GM21526 (cell line): Measurements from ENCODE around the gene STXBP1.
"Not testable (repeated sequence)": the region's sequence is repeated elsewhere in the genome, so short reads cannot be mapped to it uniquely, and the experiment has no call there.

Experiments used
- ATAC-seq: cut with Tn5 transposase; IDR thresholded peaks from one replicate; pipeline ENCODE4 v1.9.1; 2021; ENCODE audit warnings: moderate library complexity; ENCODE audit not compliant: unreplicated experiment, low FRiP score

The STXBP1 gene

GRCh38 chr9:127613583-127613954 is 1.5 kb downstream of the STXBP1 start:
- ATAC-seq: no peak

DNA sequence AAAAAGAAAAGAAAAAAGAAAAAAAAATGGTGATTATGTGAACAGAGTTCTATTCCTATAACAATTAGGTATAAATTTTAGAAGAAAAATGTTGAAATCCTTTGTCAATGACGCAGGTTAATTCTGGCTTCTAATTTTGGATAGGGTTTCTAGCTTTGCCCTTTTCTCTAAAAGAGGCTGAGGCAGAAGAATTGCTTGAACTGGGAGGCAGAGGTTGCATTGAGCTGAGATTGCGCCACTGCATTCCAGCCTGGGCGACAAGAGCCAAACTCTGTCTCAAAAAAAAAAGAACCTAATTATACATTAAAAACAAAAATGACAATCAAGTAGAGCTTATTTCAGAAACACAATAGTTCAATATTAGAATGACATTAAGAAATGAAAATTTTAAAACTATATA is 2.9 kb downstream of the STXBP1 start:
- ATAC-seq: no peak

DNA sequence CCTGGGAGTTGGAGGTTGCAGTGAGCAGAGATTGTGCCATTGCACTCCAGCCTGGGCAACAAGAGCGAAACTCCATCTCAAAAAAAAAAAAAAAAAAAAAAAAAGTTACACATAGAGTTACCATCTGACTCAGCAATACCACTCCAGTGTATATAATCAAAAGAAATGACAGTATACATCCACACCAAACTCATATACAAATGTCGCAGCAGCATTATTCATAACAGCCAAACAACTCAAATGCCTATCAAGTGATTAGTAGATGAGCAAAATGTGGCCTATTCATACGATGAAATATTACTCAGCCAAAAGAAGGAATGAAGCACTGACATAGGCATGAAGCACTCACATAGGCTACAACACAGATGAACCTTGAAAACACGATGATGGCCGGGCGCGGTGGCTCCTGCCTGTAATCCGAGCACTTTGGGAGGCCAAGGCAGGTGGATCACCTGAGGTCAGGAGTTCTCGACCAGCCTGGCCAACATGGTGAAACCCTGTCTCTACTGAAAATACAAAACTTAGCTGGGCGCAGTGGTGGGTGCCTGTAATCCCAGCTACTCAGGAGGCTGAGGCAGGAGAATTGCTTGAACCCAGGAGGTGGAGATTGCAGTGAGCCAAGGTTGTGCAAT is 9.4 kb downstream of the STXBP1 start:
- not testable (repeated sequence) for ATAC-seq

DNA sequence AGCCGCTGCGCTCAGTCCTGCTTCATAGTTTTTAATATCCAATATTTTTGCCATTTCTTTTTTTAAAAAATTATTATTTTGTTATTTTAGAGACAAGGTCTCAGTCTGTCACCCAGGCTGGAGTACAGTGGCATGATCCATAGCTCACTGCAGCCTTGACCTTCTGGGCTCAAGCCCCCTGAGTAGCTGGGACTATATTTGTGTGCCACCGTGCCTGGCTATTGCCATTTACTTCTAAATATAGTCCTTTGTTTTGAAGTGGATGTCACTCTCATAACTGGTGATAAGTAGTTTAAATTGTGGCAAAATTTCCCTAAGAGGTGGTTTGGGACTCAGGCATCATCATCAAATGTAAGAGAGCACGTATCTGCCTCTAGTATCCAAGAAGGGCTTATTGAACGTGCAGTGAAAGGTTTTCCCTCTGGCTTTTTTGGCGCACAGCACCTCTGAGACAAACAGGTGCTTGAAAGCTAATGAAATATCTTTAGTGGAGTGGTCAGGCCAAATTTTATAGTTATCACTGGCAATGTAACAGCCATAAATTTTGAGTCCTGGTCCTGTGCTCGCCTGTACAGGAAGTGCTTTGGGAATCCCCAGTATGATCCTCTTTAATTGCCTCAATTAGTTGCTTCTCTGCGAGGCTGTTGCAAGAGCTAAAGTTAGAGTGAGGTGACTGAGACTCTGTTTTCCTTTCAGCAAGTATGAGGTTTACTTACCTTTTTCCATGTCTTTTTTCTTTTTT is 14.8 kb downstream of the STXBP1 start:
- ATAC-seq: no peak

- ATAC-seq: no peak
Observed at GRCh38 chr9:127627494-127627855, 15.4 kb downstream of the STXBP1 start.

DNA sequence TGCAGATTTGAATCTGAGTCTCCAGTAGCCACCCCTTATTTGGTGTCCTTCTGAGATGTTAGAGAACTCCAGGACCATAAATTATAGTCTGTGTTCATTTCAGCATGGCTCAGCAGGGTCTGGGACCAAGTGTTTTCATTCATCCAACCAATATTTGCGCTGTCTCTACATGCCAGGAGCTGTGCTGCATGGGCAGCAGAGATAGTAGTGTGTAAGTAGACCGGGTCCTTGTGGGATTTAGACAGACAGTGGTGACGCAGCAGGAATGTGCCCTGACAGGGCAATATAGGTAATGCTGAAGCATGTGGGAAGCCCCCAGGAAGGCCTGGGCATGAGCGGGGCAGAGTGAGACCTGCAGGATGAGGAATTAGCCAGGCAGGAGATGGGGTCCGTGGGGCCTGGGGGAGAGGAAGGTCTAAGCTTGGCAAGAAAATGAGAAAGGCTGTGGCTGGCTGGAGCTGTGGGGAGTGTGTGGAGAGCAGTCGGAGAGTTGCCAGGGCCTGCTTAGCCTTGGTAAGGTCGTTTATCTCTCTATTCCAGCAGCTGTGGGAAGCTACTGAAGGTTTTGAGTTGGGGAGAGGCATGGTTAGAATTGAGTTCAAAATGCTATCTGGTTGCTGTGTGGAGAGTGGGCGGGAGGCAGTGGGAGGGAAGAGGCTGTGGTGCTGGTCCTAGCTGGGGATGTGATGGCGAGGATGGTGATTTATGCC is 16.8 kb downstream of the STXBP1 start:
- no peak for ATAC-seq

GRCh38 chr9:127629468-127630081 is 17.5 kb downstream of the STXBP1 start:
- ATAC-seq: no peak

GRCh38 chr9:127633216-127633862 is 21.3 kb downstream of the STXBP1 start:
- ATAC-seq: no peak

GRCh38 chr9:127634021-127634420 is 21.9 kb downstream of the STXBP1 start:
- no peak for ATAC-seq

GRCh38 chr9:127634698-127635097 is 22.6 kb downstream of the STXBP1 start:
- no peak for ATAC-seq

DNA sequence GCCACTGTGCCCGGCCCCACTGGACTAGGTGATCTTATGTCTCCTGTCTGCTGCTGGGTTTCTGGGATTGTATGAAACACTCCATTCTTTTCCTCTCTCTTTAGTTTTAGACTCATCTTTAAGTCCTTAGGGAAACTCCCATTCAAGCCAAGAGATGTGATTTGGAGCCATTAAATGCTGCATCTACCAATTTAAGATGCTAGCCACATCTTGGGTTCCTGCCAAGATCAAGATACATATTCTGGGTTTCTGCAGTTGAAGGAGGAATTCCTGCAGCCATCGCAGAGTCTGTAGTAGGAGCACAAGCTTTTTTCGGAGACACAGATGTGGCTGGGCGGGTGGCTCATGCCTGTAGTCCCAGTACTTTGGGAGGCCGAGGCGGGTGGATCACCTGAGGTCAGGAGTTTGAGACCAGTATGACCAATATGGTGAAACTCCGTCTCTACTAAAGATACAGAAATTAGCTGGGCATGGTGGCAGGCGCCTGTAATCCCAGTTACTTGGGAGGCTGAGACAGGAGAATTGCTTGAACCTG is 23.2 kb downstream of the STXBP1 start:
- ATAC-seq: no peak

- ATAC-seq: no peak
Observed at GRCh38 chr9:127637322-127637847, 25.3 kb downstream of the STXBP1 start.

DNA sequence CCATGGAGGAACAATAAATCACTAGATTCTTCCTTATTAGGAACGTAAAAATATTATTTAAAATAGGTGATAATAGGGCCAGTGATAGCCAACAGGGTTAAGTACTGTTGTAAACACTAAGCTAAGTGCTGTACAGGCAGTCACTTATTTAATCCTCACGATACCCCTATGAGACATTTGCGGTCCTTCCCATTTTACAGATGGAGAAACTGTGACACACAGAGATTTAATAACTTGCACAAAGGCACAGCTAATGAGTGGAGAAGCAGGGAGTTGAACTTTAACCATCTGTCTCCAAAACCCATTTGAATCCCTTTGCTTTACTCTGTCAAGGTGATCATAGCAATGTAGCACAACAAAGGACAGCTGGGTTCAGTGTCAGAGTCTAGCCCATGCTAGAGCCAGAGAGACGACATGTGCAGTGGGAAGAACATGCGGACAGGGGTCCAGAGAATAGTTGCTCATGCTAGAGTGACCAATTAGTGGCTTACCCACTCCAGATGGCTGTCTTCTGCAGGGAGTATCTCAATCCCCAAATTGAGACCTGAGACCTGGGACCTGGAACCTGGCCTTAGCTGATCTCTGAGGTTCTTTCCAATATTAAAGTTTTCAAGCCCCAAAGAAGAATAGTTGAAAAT is 28.9 kb downstream of the STXBP1 start:
- no peak for ATAC-seq

DNA sequence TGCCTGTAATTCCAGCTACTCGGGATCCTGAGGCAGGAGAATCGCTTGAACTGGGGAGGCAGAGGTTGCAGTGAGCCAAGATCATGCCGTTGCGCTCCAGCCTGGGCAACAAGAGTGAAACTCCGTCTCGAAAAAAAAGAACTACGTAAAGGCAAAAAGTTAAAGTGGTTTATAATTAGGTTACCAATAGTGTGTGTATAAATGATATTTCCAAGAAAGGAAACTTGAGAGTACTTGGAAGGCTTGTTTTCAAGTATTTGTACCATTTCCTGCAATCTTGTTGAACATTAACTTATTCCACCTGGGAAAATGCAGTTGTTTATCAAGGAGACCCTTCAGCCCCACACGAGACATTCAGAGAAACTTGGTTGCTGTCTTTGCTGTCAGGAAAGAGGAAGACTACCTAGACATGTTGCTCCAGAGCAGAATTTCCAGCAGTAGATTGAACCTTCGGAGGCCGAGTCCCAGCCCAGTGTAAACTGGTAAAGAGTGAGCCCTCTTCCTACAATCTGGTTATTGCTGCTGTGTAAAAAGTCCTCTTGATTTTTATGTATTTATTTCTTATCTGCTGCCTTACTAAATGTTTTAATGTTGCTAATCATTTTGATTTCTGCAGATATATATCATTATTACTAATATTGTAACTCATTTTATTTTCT is 30.1 kb downstream of the STXBP1 start:
- no peak for ATAC-seq

- no peak for ATAC-seq
Observed at GRCh38 chr9:127644146-127644827, 32.2 kb downstream of the STXBP1 start.

DNA sequence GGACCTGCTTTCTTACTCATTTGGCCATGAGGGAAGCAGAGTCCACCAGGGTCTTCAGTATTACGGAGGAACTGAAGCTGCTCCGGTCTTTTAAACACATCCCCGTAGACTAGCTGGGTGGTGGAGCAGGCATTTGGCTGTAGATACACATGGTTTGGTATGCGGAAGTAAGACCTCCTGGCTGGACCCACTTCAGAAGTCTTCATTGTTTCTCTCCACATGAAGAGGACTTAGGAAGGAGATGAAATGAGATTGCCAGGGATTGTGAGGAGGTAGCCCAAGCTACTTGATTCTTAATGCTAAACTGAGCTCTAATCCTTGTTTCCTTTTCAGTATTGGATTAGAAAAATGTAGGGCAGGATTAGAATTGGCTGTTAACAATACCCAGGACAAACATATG is 32.9 kb downstream of the STXBP1 start:
- no peak for ATAC-seq

- ATAC-seq: no peak
Observed at GRCh38 chr9:127647451-127647850, 35.4 kb downstream of the STXBP1 start.

GRCh38 chr9:127650518-127650917 is 38.4 kb downstream of the STXBP1 start:
- no peak for ATAC-seq
